Measurements from ENCODE around the gene ASTN2.

ASTN2 gene

DNA sequence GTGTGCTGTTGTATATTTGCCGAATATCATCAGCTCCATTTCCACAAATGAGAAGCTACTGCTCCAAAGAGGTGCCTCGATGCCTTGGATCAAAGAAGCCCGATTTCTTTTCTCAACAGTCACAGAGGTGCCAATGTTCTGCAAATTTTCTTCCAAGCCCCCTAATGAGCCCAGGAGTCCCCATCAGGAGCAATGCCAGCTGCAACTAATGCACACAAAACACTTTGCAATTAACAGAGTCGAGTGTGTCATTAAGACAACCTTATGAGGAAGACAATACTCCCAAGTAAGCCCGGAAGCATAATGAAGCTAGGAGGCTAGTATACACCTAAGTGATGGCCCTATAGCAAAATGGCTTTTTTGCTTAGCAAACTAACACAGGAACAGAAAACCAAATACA lies 480.7 kb downstream of the ASTN2 start:
- TF ChIP-seq SIN3A (IDR thresholded peaks at IDR 0.05; ENCODE audit: borderline replicate concordance, insufficient read depth, low read length), result no peak
- TF ChIP-seq FOXP2 (optimal IDR thresholded peaks at IDR 0.05; ENCODE audit: borderline replicate concordance, extremely low read depth, extremely low read length, insufficient read depth), result no peak
- no peak for TF ChIP-seq POLR2AphosphoS5 (IDR thresholded peaks at IDR 0.05; ENCODE audit: low read depth, low read length)
- no peak for TF ChIP-seq REST (IDR thresholded peaks at IDR 0.05; ENCODE audit: insufficient read depth in 1 of 2, low read depth in 2 of 2, low read length in 2 of 2)
- TF ChIP-seq TAF1 (IDR thresholded peaks at IDR 0.05; ENCODE audit: borderline replicate concordance, insufficient read depth, low read length), result no peak

GRCh38 chr9:116933251-116933650 lies 481.6 kb downstream of the ASTN2 start:
- TF ChIP-seq TAF1 (IDR thresholded peaks at IDR 0.05; ENCODE audit: borderline replicate concordance, insufficient read depth, low read length) (no peak), SIN3A (IDR thresholded peaks at IDR 0.05; ENCODE audit: borderline replicate concordance, insufficient read depth, low read length) (no peak), FOXP2 (optimal IDR thresholded peaks at IDR 0.05; ENCODE audit: borderline replicate concordance, extremely low read depth, extremely low read length, insufficient read depth) (no peak), POLR2AphosphoS5 (IDR thresholded peaks at IDR 0.05; ENCODE audit: low read depth, low read length) (no peak), REST (IDR thresholded peaks at IDR 0.05; ENCODE audit: insufficient read depth in 1 of 2, low read depth in 2 of 2, low read length in 2 of 2) (no peak)

GRCh38 chr9:116929621-116930020 lies 485.2 kb downstream of the ASTN2 start:
- TF ChIP-seq REST (IDR thresholded peaks at IDR 0.05; ENCODE audit: insufficient read depth in 1 of 2, low read depth in 2 of 2, low read length in 2 of 2) (no peak), POLR2AphosphoS5 (IDR thresholded peaks at IDR 0.05; ENCODE audit: low read depth, low read length) (no peak), TAF1 (IDR thresholded peaks at IDR 0.05; ENCODE audit: borderline replicate concordance, insufficient read depth, low read length) (no peak), SIN3A (IDR thresholded peaks at IDR 0.05; ENCODE audit: borderline replicate concordance, insufficient read depth, low read length) (no peak), FOXP2 (optimal IDR thresholded peaks at IDR 0.05; ENCODE audit: borderline replicate concordance, extremely low read depth, extremely low read length, insufficient read depth) (no peak)

GRCh38 chr9:116928884-116929283 lies 486.0 kb downstream of the ASTN2 start:
- no peak for TF ChIP-seq FOXP2 (optimal IDR thresholded peaks at IDR 0.05; ENCODE audit: borderline replicate concordance, extremely low read depth, extremely low read length, insufficient read depth)

DNA sequence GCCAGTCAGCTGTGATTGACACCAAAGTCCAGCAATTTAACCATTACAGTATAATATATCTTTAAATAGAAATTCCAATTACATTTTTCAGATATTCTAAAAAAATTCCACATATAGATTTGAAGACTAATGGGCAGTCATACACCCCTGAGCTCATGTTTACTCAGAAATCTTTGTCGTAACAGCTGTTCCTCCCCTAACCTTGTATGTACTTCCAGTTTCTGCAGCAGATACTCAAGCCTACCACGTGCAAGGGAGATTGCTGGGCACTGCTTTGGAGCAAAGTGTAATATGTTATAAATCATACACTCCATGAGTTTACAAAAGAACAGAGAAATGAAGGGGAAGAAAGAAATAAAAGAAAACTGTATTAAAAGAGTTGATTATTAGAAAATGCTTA lies 486.6 kb downstream of the ASTN2 start:
- TF ChIP-seq POLR2AphosphoS5 (IDR thresholded peaks at IDR 0.05; ENCODE audit: low read depth, low read length) (no peak), TAF1 (IDR thresholded peaks at IDR 0.05; ENCODE audit: borderline replicate concordance, insufficient read depth, low read length) (no peak), REST (IDR thresholded peaks at IDR 0.05; ENCODE audit: insufficient read depth in 1 of 2, low read depth in 2 of 2, low read length in 2 of 2) (no peak), SIN3A (IDR thresholded peaks at IDR 0.05; ENCODE audit: borderline replicate concordance, insufficient read depth, low read length) (no peak), FOXP2 (optimal IDR thresholded peaks at IDR 0.05; ENCODE audit: borderline replicate concordance, extremely low read depth, extremely low read length, insufficient read depth) (no peak)

Data from PFSK-1 (cell line).